IPS DF 6.9 (cell line): ENCODE results near the gene DNAAF5.

Experiments
- DNase-seq: peaks from one replicate; pipeline ENCODE4 v3.0.0-alpha.2; 2013; ENCODE audit warnings: low read depth, low spot score
- H3K27ac ChIP-seq: one replicate; pipeline ENCODE4 v1.5.1; 2013; ENCODE audit warnings: low read length, control low read depth
- H3K27me3 ChIP-seq: 2 replicates; pipeline ENCODE4 v1.6.1; 2013; ENCODE audit warnings: mild to moderate bottlenecking, low read length; ENCODE audit not compliant: control insufficient read depth, insufficient read depth
- H3K36me3 ChIP-seq: 2 replicates; pipeline ENCODE4 v1.6.1; 2013; ENCODE audit warnings: low read length; ENCODE audit not compliant: control insufficient read depth, insufficient read depth
- H3K4me1 ChIP-seq: 2 replicates; pipeline ENCODE4 v1.6.1; 2013; ENCODE audit warnings: low read length; ENCODE audit not compliant: control insufficient read depth, insufficient read depth
- H3K4me3 ChIP-seq: 2 replicates; pipeline ENCODE4 v1.5.1; 2013; ENCODE audit warnings: mild to moderate bottlenecking, low read length
- H3K9me3 ChIP-seq: 2 replicates; pipeline ENCODE4 v1.6.1; 2013; ENCODE audit warnings: low read length, inconsistent platforms; ENCODE audit not compliant: control insufficient read depth, insufficient read depth
- WGBS: extraction: QIAGEN DNeasy Blood & Tissue Kit; methylation state at CpG from one replicate; pipeline ENCODE4 v1.1.7; 2013; ENCODE audit warnings: mixed read lengths, missing lambda C conversion rate; ENCODE audit not compliant: insufficient read length, insufficient coverage; 5-methylcytosine and 5-hydroxymethylcytosine counted together

The DNAAF5 gene

DNA sequence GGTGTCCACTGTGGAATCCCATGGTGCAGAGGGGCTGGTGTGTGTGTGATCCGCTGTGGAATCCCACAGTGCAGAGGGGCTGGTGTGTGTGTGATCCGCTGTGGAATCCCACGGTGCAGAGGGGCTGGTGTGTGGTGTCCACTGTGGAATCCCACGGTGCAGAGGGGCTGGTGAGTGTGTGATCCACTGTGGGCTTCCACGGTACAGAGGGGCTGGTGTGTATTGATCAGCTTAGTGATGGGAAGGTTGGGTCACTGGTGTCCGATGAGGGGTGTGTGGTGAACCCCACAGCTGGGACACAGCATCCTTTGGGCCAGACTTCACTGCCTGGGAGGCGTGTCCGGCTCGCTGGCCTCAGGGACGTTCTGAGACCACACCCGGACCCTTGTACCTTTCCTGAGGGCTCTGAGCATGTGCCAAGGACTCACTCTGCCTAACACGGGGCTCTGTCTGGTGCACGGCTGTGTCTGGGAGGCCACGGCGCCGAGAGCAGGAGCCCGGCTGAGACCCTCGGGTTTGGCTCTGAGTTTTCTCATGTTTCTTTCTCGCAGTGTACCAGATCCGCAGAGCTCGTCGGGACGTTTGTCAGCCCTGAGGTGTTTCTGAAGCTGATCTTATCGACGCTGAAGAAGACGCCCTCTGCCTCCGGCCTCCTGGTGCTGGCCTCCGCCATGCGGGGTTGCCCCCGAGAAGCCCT lies 29.9 kb downstream of the DNAAF5 start:
- no CpG with 5 or more reads among the region's 30 CpGs for WGBS
- peaks cover 34% of the 10 kb centered on the region for H3K36me3 ChIP-seq

DNA sequence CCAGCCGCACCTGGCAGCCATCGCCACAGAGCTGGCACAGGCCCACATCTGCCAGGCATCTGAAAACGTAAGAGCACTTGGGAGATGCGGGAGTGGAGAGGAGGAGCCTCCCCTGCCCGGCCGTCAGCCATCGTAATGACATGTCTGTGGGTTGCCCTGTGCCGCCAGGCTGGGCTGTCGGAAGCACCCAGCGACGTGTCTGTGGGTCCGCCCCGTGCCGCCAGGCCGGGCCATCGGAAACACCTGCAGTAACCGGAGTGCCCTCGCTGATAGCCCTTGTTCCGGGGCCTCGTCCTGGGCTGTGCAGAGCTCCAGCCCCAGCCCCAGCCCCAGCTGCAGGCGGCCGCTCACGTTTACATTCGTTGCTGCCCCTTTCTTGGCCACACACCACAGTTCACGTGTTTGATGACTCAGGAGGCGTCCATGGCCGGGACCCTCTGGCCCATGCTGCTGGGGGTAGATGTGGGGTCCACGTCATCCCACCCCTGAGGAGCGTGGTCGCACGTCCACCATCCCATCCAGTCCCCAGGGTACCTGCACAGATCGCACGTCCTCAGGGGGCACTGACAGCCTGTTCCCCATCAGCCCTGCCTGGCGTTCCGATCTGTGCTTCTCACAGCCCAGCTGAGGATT lies 30.5 kb downstream of the DNAAF5 start:
- Histone ChIP-seq H3K27ac (no peak overlapping the region), H3K27me3 (no peaks in the 10 kb centered on the region), H3K9me3 (no peaks in the 10 kb centered on the region), H3K4me3 (no peak overlapping the region), H3K36me3 (peaks cover 38% of the 10 kb centered on the region), H3K4me1 (no peaks in the 10 kb centered on the region)
- WGBS, result no CpG with 5 or more reads among the region's 35 CpGs
- DNase-seq, result no peak

More for the DNA sequence above, 29.9 kb downstream of the DNAAF5 start:
- no peaks in the 10 kb centered on the region for H3K4me1 ChIP-seq
- DNase-seq, result no peak
- no peak overlapping the region for H3K27ac ChIP-seq
- no peak overlapping the region for H3K4me3 ChIP-seq
- H3K27me3 ChIP-seq, result no peaks in the 10 kb centered on the region
- no peaks in the 10 kb centered on the region for H3K9me3 ChIP-seq

DNA sequence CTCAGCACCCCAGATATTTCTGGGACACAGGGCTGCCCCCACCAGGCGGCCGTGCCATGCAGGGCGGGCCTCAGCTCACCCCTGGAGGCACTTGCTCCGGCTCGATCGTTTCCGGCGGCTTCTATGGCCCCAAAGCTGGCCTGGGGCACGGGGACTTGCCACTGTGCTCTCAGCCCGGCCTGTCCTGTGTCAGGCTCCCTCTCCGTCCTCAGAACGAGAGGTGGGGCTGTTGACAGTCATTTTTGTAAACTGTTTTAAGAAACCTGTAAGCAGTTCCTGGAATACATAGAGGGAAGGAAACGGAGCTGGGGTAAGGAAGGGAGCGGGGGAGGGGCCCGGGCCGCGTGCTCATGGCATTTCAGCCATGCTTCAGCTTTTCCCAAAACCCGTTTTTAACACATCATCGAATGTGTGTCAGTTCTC lies 31.3 kb downstream of the DNAAF5 start:
- Histone ChIP-seq H3K4me1 (no peaks in the 10 kb centered on the region), H3K36me3 (peaks cover 41% of the 10 kb centered on the region), H3K27ac (no peak overlapping the region), H3K27me3 (no peaks in the 10 kb centered on the region), H3K4me3 (no peak overlapping the region), H3K9me3 (no peaks in the 10 kb centered on the region)
- no peak for DNase-seq
- WGBS, result no CpG with 5 or more reads among the region's 19 CpGs

DNA sequence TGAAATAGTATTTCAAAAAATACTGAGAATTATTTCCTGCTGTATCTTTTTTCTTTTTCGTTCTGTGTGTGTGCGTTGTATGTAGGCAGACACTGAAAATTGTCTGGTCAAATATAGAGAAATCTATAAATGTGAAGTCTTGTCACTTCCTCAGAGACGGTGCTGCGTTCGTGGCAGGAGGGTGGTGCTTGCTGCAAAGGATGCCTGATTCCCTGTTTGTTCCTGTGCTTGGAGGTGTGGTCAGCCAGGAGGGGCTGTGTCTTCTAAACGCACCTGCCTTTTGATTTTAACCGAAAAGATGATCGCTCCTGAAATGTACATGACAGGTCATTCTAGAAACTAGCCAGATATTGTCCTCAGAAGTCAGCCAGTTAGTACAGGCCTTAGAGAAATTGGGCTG lies 33.1 kb downstream of the DNAAF5 start:
- H3K36me3 ChIP-seq, result peaks cover 48% of the 10 kb centered on the region
- no peak overlapping the region for H3K4me3 ChIP-seq
- no peak overlapping the region for H3K27ac ChIP-seq
- WGBS, result no CpG with 5 or more reads among the region's 8 CpGs
- no peaks in the 10 kb centered on the region for H3K27me3 ChIP-seq
- no peak for DNase-seq
- no peaks in the 10 kb centered on the region for H3K4me1 ChIP-seq
- no peaks in the 10 kb centered on the region for H3K9me3 ChIP-seq

GRCh38 chr7:760006-760405 lies 33.5 kb downstream of the DNAAF5 start:
- no peak for DNase-seq
- H3K4me3 ChIP-seq, result no peak overlapping the region
- H3K4me1 ChIP-seq, result no peaks in the 10 kb centered on the region
- H3K27me3 ChIP-seq, result no peaks in the 10 kb centered on the region
- no peaks in the 10 kb centered on the region for H3K9me3 ChIP-seq
- no peak overlapping the region for H3K27ac ChIP-seq
- H3K36me3 ChIP-seq, result peaks cover 45% of the 10 kb centered on the region
- no CpG with 5 or more reads among the region's 16 CpGs for WGBS

GRCh38 chr7:761101-761500 lies 34.6 kb downstream of the DNAAF5 start:
- peaks cover 43% of the 10 kb centered on the region for H3K36me3 ChIP-seq
- no peak overlapping the region for H3K4me3 ChIP-seq
- no CpG with 5 or more reads among the region's 12 CpGs for WGBS
- no peaks in the 10 kb centered on the region for H3K9me3 ChIP-seq
- no peak for DNase-seq
- no peak overlapping the region for H3K27ac ChIP-seq
- no peaks in the 10 kb centered on the region for H3K27me3 ChIP-seq
- H3K4me1 ChIP-seq, result no peaks in the 10 kb centered on the region

DNA sequence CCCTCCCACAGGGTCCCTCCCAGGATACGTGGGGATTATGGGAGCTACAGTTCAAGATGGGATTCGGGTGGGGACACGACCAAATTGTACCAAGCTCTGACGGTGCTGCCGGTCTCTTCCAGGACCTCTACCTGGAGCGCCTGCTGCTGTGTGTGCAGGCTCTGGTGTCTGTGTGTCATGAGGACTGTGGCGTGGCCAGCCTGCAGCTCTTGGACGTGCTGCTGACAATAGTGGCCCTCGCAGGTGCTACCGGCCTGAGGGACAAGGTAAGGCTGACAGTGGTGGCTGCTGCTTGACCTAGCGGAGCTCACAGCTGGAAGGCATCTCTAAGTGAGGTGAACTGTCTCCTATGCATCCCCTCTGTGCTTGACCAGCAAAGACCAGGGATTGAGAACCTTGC lies 35.1 kb downstream of the DNAAF5 start:
- WGBS, result no CpG with 5 or more reads among the region's 11 CpGs
- no peaks in the 10 kb centered on the region for H3K9me3 ChIP-seq
- DNase-seq, result no peak
- H3K36me3 ChIP-seq, result peaks cover 43% of the 10 kb centered on the region
- no peak overlapping the region for H3K27ac ChIP-seq
- no peaks in the 10 kb centered on the region for H3K4me1 ChIP-seq
- H3K4me3 ChIP-seq, result no peak overlapping the region
- H3K27me3 ChIP-seq, result no peaks in the 10 kb centered on the region

- H3K4me1 ChIP-seq, result no peaks in the 10 kb centered on the region
- WGBS, result no CpG with 5 or more reads among the region's 5 CpGs
- H3K9me3 ChIP-seq, result no peaks in the 10 kb centered on the region
- DNase-seq, result no peak
- no peak overlapping the region for H3K4me3 ChIP-seq
- H3K27ac ChIP-seq, result no peak overlapping the region
- peaks cover 35% of the 10 kb centered on the region for H3K36me3 ChIP-seq
- H3K27me3 ChIP-seq, result no peaks in the 10 kb centered on the region
These were observed 36.4 kb downstream of the DNAAF5 start for GRCh38 chr7:762885-763284.

GRCh38 chr7:763762-764161 lies 37.3 kb downstream of the DNAAF5 start:
- no peak for DNase-seq
- H3K9me3 ChIP-seq, result no peaks in the 10 kb centered on the region
- H3K27ac ChIP-seq, result no peak overlapping the region
- no CpG with 5 or more reads among the region's 19 CpGs for WGBS
- H3K4me3 ChIP-seq, result no peak overlapping the region
- H3K36me3 ChIP-seq, result peaks cover 35% of the 10 kb centered on the region
- no peaks in the 10 kb centered on the region for H3K27me3 ChIP-seq
- H3K4me1 ChIP-seq, result no peaks in the 10 kb centered on the region

DNA sequence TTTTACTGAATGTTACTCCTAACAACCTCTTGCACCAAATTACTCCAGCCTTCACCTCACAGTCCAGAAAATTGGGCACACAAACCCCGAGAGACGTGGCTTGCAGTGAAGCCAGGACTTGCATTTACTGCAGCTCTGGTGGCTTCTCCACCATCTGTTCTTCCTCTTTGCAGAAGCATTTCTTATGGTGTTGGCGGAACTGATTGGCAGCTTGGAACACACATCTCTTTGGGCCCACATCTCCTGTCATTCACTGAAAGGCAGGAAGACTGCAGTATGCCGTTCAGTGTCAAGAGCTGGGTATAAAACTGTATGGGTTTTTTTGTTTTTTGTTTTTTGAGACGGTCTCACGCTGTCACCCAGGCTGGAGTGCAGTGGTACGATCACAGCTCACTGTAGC lies 38.9 kb downstream of the DNAAF5 start:
- H3K4me3 ChIP-seq, result no peak overlapping the region
- no peak for DNase-seq
- H3K27ac ChIP-seq, result no peak overlapping the region
- H3K9me3 ChIP-seq, result no peaks in the 10 kb centered on the region
- no peaks in the 10 kb centered on the region for H3K4me1 ChIP-seq
- H3K36me3 ChIP-seq, result peaks cover 30% of the 10 kb centered on the region
- H3K27me3 ChIP-seq, result no peaks in the 10 kb centered on the region
- WGBS, result no CpG with 5 or more reads among the region's 7 CpGs

- WGBS, result no CpG with 5 or more reads among the region's 21 CpGs
- Histone ChIP-seq H3K9me3 (no peaks in the 10 kb centered on the region), H3K27ac (no peak overlapping the region), H3K4me1 (no peaks in the 10 kb centered on the region), H3K27me3 (no peaks in the 10 kb centered on the region), H3K4me3 (no peak overlapping the region), H3K36me3 (peaks cover 19% of the 10 kb centered on the region)
- no peak for DNase-seq
These were observed 41.1 kb downstream of the DNAAF5 start for GRCh38 chr7:767580-767940.
